ENCODE data around the gene ID2.
A peak's percentile ranks its signal among the peaks of the same experiment; 100 is the strongest.

DNA sequence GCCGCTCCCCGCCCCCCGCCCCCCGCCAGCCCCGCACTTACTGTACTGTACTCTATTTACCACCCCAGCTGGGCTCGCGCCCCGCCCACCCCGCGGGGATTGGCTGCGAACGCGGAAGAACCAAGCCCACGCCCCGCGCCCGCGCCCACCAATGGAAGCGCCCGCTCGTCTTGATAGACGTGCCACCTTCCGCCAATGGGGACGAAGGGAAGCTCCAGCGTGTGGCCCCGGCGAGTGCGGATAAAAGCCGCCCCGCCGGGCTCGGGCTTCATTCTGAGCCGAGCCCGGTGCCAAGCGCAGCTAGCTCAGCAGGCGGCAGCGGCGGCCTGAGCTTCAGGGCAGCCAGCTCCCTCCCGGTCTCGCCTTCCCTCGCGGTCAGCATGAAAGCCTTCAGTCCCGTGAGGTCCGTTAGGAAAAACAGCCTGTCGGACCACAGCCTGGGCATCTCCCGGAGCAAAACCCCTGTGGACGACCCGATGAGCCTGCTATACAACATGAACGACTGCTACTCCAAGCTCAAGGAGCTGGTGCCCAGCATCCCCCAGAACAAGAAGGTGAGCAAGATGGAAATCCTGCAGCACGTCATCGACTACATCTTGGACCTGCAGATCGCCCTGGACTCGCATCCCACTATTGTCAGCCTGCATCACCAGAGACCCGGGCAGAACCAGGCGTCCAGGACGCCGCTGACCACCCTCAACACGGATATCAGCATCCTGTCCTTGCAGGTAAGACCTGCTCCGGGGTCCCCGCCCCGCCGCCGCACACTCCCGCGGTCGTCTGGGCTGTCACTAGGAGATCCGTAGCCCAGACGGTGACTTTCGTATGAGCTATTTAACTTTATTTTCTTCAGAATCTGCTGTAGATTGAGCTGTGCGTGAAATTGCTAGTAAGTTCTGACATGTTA, at the start of gene ID2:
- TF ChIP-seq EP300 (IDR thresholded peaks at IDR 0.05) (no peak), POLR2AphosphoS5 (IDR thresholded peaks at IDR 0.05) (peak; percentile 99 to 100 (median 100))
- TF ChIP-seq, protein P1, sequence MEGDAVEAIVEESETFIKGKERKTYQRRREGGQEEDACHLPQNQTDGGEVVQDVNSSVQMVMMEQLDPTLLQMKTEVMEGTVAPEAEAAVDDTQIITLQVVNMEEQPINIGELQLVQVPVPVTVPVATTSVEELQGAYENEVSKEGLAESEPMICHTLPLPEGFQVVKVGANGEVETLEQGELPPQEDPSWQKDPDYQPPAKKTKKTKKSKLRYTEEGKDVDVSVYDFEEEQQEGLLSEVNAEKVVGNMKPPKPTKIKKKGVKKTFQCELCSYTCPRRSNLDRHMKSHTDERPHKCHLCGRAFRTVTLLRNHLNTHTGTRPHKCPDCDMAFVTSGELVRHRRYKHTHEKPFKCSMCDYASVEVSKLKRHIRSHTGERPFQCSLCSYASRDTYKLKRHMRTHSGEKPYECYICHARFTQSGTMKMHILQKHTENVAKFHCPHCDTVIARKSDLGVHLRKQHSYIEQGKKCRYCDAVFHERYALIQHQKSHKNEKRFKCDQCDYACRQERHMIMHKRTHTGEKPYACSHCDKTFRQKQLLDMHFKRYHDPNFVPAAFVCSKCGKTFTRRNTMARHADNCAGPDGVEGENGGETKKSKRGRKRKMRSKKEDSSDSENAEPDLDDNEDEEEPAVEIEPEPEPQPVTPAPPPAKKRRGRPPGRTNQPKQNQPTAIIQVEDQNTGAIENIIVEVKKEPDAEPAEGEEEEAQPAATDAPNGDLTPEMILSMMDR (IDR thresholded peaks at IDR 0.05), result no peak
